HG03378 (cell line): ENCODE measurements around the gene EIF2B5.

Experiments used
- ATAC-seq: cut with Tn5 transposase; IDR thresholded peaks from one replicate; pipeline ENCODE4 v1.9.1; 2021; ENCODE audit warnings: mild to moderate bottlenecking, moderate library complexity; ENCODE audit not compliant: unreplicated experiment

The EIF2B5 gene

DNA sequence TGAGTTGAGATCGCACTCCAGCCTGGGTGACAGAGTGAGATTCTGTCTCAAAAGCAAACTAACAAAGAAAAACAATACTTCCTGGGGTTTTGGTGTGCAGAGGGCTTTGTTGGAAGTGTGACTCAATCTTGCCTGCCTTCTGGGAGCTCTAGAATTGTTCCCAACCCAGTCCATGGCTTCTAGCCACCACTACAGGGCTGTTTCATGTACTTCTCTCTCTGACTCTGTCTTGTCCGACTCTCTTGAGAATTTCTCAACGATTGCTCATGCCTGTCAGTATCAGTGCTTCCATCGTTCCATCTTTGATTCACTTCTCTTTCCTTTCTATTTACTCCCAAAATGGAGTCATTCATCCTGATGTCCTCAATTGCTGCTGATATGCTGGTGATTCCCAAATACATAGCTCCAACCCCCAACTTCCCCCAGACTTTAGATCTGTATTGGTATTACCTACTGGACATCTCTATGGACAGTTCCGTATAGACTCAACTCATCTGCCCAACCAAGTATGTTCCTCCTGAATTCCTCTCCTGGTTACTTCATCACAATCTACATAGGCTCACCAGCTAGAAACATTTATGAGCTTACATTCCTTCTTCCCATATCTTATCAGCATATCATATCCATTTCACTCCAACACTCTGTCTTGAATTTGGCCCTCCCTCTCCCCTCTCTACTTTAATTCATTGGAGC lies 37.7 kb downstream of the EIF2B5 start:
- no peak for ATAC-seq

DNA sequence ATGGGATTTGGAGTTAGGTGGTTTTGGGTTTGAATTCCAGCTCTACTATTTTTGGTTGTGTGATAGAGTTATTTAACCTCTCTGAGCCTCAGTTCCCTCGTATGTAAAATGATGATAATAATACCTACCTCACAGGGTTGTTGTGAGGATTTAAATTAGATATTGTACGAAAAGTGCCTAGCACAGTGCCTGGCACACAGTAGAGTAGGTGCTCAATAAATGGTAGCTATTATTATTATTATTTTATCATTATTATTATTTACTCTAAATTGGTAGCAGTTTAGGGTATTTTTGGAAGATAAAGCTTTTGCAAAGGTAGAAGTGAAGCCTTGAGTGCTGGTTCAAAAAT lies 38.2 kb downstream of the EIF2B5 start:
- no peak for ATAC-seq

DNA sequence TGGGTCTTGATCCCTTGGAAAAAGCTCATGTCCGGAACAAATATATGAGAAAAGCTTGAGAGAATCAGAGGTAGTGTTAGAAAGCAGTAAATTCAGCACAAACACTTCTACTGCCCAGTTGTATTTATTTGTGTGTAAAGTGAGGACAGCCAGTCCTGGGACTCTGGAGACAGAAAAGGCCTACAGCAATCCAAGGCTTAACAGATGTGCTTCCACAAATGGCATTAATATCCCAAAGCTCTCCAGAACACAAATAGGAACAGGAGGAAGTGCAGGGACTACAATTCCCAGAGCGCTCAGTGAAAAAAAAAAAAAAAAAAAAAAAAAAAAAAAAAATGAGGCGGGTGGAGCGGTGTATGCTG lies 39.1 kb downstream of the EIF2B5 start:
- ATAC-seq = no peak

DNA sequence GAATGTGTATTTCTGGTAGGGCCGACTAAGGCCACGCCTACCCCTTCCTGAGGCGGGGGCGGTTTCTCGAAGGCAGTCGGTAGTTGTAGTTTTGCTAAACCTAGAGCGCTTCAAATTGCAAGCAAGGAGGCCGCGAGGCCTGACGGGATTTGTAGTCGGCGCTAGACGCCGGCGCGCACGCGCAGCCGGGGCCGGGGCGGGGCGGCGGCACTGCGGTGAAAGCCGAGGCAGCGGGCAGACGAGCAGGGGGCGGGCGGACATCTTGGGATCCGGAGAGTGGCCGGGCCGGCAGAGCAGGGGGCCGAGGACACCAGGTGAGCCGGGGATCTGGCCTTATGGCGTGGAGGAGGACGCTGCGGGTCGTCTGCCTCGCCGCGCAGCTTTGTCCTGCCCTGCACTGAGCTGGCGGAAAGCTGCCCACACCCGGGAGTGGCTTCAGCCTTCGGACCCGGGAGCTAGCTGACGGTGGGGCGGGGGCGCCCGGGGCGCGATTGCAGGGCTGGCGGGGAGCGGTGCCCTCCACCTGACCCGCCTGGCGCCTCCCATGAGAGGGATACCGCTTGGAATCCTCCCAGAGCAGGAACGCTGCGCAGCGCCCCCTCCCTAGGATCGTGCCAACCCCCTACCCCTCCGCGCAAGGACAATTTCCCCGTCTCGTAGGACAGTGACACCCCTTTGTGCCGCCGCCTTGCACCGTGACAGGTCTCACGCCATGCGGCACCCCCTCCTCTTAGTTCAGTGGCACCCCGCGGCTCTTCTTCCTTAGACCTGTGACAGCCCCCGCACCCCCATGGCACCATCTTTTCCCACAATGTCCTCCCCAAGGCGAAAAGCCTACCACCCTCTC lies 39.7 kb downstream of the EIF2B5 start, which contains the start of gene AP2M1:
Gene AP2M1, plus strand, starts transcription at position 210 of the 847 bp plus-strand sequence. CDS start 2,139 bp downstream, outside the sequence.
- peak; percentile 94 for ATAC-seq

DNA sequence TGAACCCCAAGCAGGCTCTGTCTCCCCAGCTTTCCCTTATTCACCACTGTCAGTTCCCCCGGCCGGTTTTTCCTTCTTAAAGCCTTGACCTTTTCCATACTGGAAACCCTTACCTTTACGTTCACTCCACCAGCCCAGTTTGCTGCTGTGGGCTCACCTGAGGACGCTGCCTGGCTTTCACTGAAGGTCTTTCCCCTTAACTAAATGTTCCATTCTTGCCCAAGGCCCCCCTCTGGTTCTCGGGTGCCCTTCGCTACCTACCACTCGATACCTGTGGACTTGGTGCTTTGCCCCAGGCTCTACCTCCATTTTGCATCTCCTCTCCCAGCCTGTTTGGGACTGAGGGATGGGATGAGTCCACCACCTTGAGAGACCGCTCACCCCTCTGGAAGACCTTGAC lies 40.3 kb downstream of the EIF2B5 start:
- ATAC-seq = no peak

DNA sequence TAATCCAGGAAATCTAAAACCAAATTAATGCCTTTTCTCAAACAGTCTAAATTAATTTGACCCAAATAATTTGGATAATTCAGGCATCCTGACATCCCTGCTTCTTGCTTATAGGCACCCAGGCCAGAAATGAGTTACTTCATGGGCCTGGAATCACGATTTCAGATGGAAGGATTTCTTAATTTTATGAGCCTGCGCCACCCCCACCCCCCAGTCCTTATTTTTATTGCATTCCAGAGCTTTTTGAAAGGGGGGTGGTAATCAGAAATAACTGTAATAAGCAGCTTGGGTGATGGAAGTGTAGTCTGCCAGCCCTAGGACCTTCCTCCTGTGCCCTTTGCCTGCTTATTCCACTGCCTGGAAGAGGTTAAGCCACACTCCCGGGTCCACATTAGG lies 40.8 kb downstream of the EIF2B5 start:
- ATAC-seq = no peak

DNA sequence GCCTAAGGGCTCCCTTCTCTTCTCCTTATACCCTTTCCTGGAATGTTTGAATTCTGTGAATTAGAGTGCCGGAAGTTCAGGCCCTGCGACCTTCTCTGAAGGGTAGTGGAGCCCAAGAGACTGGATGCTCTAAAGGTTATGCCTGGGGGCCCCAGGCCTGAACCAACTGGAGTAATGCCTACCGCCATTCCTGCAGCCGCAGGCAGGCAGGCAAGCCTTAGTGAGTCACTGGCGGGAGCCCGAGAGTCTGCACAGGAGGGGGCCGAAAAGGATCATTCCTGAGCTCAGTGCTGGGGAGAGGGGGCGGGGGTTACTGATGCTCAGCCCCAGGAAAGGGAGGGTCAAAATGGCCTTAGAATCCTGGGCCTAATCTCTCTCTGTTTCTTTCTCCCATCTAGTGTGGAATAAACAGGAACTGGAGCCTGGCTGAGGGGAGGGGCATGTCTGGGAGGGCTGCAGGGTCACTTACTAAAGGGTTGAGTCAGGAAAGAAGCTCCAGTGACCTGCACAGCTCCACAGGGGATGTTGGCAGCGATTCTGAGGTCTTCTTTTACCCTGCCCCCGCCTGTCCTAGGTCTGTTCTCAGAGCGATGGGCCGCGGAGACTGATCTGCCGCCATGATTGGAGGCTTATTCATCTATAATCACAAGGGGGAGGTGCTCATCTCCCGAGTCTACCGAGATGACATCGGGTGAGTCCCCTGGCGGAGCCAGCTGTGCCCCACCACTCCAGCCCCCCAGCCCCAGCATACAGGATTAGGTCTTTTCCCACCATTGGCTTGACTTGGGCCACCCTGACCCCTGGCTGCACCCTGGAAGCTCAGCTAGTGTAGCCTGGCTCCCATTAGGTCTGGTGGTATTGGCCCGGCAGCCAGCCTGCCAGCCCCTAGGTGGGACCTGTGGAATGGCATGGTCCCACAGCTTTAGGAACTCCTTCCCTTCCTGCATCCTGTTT lies 41.5 kb downstream of the EIF2B5 start:
- ATAC-seq = no peak

- no peak for ATAC-seq
Measured at GRCh38 chr3:184177331-184177731, 42.2 kb downstream of the EIF2B5 start.

GRCh38 chr3:184177767-184178306 lies 42.7 kb downstream of the EIF2B5 start:
- no peak for ATAC-seq

DNA sequence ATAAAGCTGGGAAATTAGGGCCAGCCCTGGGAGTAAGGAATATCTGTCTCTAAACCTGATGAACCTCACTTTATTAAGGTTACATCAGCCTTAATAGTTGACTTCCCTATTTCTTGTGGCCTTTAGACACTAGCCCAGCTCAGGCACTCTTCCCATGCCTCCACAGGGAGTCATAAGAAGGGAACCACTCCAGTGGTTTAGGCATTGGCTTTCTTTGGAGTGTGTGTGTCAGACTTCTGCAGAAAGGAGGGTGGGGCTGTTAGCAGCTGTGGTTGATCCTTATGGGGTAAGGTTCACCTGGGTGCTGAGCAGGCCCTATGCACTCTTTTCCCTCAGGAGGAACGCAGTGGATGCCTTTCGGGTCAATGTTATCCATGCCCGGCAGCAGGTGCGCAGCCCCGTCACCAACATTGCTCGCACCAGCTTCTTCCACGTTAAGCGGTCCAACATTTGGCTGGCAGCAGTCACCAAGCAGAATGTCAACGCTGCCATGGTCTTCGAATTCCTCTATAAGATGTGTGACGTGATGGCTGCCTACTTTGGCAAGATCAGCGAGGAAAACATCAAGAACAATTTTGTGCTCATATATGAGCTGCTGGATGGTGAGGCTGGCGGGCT lies 43.5 kb downstream of the EIF2B5 start:
- ATAC-seq = no peak

DNA sequence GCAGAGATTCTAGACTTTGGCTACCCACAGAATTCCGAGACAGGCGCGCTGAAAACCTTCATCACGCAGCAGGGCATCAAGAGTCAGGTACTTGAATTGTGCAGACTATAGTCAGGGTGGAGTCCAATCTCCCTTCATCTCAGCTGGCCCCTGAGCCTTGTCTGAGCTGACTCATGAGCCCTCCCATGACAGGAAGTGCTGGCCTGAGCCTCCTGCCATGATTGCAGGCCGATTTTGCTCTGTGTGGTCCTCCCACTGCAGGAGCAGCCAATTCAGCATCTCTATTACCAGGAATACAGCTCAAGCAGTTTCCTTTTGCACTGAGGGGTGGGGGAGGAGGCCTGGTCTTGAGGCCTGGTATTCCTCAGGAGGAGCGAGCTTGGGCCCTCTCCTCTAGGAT lies 45.0 kb downstream of the EIF2B5 start:
- ATAC-seq = no peak

DNA sequence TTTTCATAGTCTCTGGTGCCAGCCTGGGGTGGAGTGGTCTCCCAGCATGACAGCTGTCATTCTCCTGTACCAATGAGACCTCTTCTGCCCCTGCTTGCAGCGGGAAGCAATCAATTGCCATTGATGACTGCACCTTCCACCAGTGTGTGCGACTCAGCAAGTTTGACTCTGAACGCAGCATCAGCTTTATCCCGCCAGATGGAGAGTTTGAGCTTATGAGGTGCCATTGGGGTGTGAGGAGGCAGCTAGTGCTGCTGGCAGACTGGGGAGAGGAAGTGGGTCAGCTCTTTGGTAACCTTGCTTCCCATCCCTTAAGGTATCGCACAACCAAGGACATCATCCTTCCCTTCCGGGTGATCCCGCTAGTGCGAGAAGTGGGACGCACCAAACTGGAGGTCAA lies 46.4 kb downstream of the EIF2B5 start:
- no peak for ATAC-seq

- no peak for ATAC-seq
Measured at GRCh38 chr3:184183679-184184078, 48.5 kb downstream of the EIF2B5 start.

DNA sequence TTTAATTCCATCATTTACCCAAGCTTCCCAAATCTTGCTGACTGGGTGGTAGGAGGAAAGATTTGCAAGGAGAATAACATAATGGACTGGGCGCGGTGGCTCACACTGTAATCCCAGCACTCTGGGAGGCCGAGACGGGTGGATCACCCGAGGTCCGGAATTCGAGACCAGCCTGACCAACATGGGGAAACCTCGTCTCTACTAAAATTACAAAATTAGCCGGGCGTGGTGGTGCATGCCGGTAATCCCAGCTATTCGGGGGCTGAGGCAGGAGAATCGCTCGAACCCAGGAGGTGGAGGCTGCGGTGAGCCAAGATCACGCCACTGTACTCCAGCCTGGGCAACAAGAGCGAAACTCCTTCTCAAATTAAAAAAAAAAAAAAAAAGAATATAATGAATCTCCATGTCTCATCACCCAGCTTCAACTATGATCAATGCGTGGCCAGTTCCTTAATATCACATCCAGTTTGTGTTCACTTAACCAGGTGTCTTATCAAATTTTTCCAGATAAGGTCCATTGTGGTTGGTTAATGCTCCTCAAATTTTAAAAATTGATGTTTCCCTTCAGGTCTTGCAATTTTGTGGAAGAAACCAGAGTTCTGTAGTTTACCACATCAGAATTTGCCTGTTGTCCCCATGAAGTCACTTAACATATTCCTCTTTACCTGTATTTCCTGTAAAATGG lies 49.5 kb downstream of the EIF2B5 start:
- no peak for ATAC-seq

GRCh38 chr3:184185461-184186183 lies 50.5 kb downstream of the EIF2B5 start:
- ATAC-seq = peak; percentile 82

GRCh38 chr3:184186184-184186901 lies 51.2 kb downstream of the EIF2B5 start, which contains the start of gene ABCF3:
TSS of gene ABCF3 (plus strand) at chr3:184186199. CDS start at chr3:184186208, 9 bp downstream.
- peak; percentile 19 for ATAC-seq

DNA sequence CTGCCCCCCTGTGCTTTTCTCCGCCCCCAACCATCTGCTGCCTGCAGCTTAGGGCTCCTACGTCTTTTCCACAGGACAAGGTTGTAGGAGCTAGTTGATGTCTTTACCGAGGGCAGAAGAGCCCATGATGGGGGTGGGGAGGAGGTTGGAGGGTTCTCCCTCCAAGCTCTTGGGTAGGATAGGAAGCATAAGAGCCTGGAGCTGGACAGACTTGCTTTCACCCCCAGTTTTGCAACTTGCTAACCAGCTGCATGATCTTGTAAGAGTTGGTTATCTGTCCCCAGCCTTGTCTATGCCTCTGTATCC lies 51.7 kb downstream of the EIF2B5 start:
- no peak for ATAC-seq

GRCh38 chr3:184188080-184188479 lies 52.9 kb downstream of the EIF2B5 start:
- no peak for ATAC-seq

DNA sequence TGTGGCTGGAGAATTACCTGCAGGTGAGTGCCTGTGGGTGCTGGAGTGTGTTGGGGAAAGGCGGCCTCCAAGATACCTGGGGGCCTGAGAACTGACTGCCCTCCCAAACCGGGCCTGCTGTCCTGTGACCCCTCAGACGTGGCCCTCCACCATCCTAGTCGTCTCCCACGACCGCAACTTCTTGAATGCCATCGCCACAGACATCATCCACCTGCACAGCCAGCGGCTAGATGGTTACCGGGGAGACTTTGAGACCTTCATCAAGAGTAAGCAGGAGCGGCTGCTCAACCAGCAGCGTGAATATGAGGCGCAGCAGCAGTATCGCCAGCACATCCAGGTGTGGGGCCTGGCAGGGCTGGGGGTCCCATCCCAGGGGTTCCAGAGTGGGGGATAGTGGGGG lies 54.3 kb downstream of the EIF2B5 start:
- no peak for ATAC-seq
